ENCODE measurements around the gene TEX54.
"Not testable (repeated sequence)": the region's sequence is repeated elsewhere in the genome, so short reads cannot be mapped to it uniquely, and the experiment has no call there.

Gene TEX54

DNA sequence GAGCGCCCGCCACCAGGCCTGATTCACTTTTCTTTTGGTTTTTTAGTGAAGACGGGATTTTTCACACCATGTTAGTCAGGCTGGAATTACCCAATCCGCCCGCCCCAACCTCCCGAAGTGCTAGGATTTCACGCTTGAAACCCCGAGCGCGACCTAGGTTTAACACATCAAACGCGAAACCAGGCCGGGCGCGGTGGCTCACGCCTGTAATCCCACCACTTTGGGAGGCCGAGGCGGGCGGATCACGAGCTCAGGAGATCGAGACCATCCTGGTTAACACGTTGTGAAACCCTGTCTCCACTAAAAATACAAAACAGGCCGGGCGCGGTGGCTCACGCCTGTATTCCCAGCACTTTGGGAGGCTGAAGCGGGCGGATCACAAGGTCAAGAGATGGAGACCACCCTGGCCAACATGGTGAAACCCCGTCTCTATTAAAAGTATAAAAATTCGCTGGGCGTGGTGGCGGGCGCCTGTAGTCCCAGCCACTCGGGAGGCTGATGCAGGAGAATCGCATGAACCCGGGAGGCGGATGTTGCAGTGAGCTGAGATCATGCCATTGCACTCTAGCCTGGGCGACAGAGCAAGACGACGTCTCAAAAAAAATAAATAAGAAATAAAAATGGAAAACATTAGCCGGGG, 8.2 kb upstream of the TEX54 start:
- H3K36me3 ChIP-seq (ENCODE audit: control insufficient read depth, insufficient read depth, low read length); H3K27me3 ChIP-seq (ENCODE audit: control insufficient read depth, insufficient read depth, low read length); H3K9me3 ChIP-seq (ENCODE audit: control insufficient read depth, low read length): not testable (repeated sequence)
- peaks cover 15% of the 10 kb centered on the region for H3K4me1 ChIP-seq (ENCODE audit: control insufficient read depth, insufficient read depth, low read length)
- H3K9ac ChIP-seq (ENCODE audit: low read length): peak overlapping the region; percentile 94
- H3K4me3 ChIP-seq (ENCODE audit: low read length): peak overlapping the region; percentile 53

DNA sequence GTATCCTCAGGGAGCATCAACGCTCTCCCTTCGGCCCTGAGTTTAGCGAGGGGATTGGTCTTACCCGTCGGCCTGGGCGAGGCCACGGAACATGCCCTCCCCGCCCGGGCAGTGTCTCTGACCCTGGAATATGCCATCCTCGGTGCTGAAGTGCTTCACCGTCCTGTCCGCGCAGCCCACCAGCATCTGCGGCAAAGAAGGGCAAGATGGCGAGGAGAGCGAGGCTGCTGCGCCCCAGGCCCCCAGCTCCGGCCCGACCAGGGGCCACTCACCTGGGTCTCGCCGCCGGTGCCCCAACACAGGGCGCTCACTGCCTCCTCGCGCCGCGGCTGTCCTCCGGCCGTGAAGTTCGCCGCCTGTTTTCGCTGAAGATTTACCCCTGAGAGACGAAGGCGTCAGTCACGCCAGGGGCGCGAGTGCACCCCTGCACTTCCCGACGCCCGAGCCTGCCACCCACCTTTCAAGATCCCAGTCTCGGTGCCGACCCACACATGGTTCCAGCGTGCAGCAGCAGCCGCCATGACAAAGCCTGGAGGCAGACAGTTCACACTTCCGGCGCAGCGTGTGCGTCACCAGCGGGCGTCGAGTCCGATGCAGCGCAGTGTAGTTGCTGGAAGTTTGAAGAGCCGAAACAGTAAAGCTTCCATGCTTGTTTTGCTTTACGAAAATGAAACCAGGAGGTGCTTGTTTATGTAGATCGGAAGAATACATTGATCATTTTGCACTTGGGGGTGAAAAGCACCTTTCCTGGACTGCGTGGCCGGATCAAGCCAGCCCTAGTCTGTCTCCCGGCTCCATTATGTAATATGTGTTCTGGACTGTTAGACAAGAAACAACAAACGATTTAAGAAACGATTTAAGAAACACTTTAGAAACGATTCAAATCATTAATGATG, 6.7 kb upstream of the TEX54 start, which contains the start of gene WDR74:
WDR74 (minus strand) TSS at position 541 of the 896 bp plus-strand sequence; CDS start at position 521, 20 bp downstream.
- Histone ChIP-seq H3K27me3 (ENCODE audit: control insufficient read depth, insufficient read depth, low read length) (no peaks in the 10 kb centered on the region), H3K36me3 (ENCODE audit: control insufficient read depth, insufficient read depth, low read length) (no peaks in the 10 kb centered on the region), H3K4me3 (ENCODE audit: low read length) (peak within 1 kb of the TSS; percentile 53), H3K9ac (ENCODE audit: low read length) (peak within 1 kb of the TSS; percentile 94), H3K4me1 (ENCODE audit: control insufficient read depth, insufficient read depth, low read length) (peaks cover 15% of the 10 kb centered on the region), H3K9me3 (ENCODE audit: control insufficient read depth, low read length) (no peaks in the 10 kb centered on the region)

DNA sequence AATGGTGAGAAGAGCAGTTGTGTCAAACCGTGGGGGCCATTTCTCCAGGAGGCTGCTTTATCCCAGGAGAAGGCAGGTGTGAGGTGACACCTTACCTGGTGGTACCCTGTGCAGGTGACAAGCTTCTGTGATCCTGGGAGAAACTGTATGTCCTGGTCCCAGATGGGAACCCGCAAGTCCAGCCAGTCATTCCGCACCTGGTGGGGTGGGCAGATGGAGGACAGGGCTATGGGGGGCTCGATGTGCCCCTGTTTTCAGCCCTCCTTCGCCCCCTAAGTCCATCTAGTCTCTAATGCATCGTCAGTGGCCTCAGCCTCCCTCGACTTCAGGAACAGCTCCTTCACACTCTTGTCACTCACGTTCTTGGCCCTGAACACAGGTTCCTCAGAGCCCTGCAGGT, 2.7 kb upstream of the TEX54 start:
- Histone ChIP-seq H3K27me3 (ENCODE audit: control insufficient read depth, insufficient read depth, low read length) (no peaks in the 10 kb centered on the region), H3K36me3 (ENCODE audit: control insufficient read depth, insufficient read depth, low read length) (no peaks in the 10 kb centered on the region), H3K9me3 (ENCODE audit: control insufficient read depth, low read length) (no peaks in the 10 kb centered on the region), H3K9ac (ENCODE audit: low read length) (no peak overlapping the region), H3K4me1 (ENCODE audit: control insufficient read depth, insufficient read depth, low read length) (peaks cover 14% of the 10 kb centered on the region), H3K4me3 (ENCODE audit: low read length) (no peak overlapping the region)

DNA sequence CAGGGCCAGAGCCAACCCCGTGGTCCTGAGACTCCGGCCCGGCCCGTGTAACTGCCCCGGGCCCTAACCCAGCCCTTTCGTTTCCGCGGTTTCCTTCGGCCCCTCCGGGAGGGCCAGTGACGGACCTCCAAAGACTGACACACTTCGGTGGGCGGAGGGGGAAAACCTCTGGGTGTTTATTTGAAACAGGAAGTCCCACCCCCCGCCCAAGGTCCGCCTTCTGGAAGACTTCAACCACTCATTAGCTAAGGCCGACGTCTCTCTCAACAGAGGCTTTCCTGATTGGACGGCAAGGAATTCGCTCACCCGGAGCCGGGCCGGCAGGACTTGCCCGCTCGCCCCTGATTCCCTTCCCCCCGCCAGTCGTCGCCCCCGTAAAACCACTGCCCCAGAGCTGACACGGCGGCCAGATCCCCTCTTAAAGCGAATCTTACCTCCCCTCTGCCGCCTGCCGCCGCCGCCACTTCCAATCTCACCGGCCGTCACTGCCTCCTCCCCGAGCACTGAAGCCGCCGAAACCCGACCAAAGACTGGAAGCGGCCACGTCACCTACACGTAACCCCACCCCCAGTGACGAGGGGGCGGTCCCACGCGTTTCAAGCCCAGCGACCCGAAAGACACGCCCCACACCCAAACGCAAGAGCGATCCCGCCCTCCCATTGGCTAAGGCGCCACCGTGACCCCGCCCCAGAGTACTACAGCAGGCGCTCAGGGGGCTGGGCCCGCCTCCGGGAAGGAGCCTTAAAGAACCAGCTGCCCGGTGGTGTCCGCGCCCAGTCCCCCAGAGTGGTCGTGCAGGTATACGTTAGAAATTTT, 913 bp downstream of the TEX54 start, which contains the start of gene STX5:
STX5 (minus strand) TSS at position 532 of the 816 bp plus-strand sequence. CDS start 808 bp downstream, outside the sequence.
- H3K4me3 ChIP-seq (ENCODE audit: low read length): peak within 1 kb of the TSS; percentile 92
- H3K27me3 ChIP-seq (ENCODE audit: control insufficient read depth, insufficient read depth, low read length): no peaks in the 10 kb centered on the region
- no peaks in the 10 kb centered on the region for H3K36me3 ChIP-seq (ENCODE audit: control insufficient read depth, insufficient read depth, low read length)
- H3K4me1 ChIP-seq (ENCODE audit: control insufficient read depth, insufficient read depth, low read length): peaks cover 10% of the 10 kb centered on the region
- H3K9me3 ChIP-seq (ENCODE audit: control insufficient read depth, low read length): no peaks in the 10 kb centered on the region
- H3K9ac ChIP-seq (ENCODE audit: low read length): peak within 1 kb of the TSS; percentile 94

DNA sequence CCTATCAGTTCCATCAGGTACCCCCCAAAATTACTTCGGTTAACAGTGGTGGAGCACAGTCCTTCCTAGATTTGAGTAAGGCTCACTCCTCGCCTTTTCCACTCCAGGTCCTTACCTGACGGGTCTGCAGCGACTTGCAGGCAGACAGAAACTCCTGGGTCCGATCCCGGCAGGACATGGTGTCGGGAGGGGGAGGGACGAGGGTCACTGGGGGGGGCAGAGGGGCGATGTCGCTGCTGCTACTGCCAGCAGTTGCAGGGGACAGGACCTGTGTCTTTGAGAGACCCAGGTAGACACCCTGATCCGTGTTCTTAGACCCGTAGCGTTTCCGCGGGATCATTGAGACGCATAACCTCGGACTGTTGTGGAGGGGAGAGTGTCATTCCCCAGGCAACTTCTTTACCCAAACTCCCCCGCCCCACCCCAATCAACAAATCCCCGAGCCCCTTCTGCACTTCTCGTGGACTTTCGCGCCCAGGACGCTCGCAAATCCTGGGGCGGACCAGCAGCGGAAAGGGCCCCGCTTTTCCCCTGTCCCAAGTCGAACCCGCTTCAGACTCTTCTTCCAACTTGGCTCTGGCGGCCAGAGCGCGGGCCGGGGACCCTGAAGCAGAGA, 1.6 kb downstream of the TEX54 start:
- peak overlapping the region; percentile 94 for H3K9ac ChIP-seq (ENCODE audit: low read length)
- H3K9me3 ChIP-seq (ENCODE audit: control insufficient read depth, low read length): no peaks in the 10 kb centered on the region
- peak overlapping the region; percentile 92 for H3K4me3 ChIP-seq (ENCODE audit: low read length)
- no peaks in the 10 kb centered on the region for H3K36me3 ChIP-seq (ENCODE audit: control insufficient read depth, insufficient read depth, low read length)
- peaks cover 10% of the 10 kb centered on the region for H3K4me1 ChIP-seq (ENCODE audit: control insufficient read depth, insufficient read depth, low read length)
- no peaks in the 10 kb centered on the region for H3K27me3 ChIP-seq (ENCODE audit: control insufficient read depth, insufficient read depth, low read length)

DNA sequence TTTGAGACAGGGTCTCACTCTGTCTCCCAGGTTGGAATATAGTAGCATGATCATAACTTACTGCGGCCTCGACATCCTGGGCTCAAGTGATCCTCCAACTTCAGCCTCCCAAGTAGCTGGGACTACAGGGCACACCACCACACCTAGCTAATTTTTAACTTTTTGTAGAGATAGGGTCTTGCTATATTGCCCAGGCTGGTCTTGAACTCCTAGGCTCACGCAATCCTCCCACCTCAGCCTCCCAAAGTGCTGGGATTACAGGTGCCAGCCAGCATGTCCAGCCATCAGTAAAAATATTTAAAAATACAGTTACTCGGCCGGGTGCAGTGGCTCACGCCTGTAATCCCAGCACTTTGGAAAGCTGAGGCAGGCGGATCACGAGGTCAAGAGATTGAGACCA, 4.5 kb downstream of the TEX54 start:
- H3K9ac ChIP-seq (ENCODE audit: low read length); H3K4me3 ChIP-seq (ENCODE audit: low read length); H3K4me1 ChIP-seq (ENCODE audit: control insufficient read depth, insufficient read depth, low read length); H3K9me3 ChIP-seq (ENCODE audit: control insufficient read depth, low read length); H3K27me3 ChIP-seq (ENCODE audit: control insufficient read depth, insufficient read depth, low read length): not testable (repeated sequence)
- H3K36me3 ChIP-seq (ENCODE audit: control insufficient read depth, insufficient read depth, low read length): peaks cover 21% of the 10 kb centered on the region

DNA sequence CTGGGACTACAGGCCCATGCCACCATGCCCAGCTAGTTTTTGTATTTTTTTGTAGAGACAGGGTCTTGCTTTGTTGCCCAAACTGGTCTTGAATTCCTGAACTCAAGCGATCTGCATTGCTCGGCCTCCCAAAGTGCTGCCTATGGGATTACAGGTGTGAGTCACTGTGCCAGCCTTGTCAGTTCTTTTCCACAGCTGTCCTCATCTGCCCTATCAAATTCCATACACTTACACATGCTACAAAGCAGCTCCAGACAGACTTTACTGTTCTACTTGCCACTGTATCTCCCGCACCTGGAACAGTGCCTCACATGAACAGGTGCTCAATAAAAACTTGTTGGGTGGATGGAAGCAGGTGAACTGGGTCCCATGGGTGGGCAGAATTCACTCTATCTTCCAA, 9.0 kb downstream of the TEX54 start:
- Histone ChIP-seq H3K4me1 (ENCODE audit: control insufficient read depth, insufficient read depth, low read length) (no peaks in the 10 kb centered on the region), H3K4me3 (ENCODE audit: low read length) (no peak overlapping the region), H3K9ac (ENCODE audit: low read length) (no peak overlapping the region), H3K27me3 (ENCODE audit: control insufficient read depth, insufficient read depth, low read length) (no peaks in the 10 kb centered on the region), H3K9me3 (ENCODE audit: control insufficient read depth, low read length) (no peaks in the 10 kb centered on the region), H3K36me3 (ENCODE audit: control insufficient read depth, insufficient read depth, low read length) (peaks cover 21% of the 10 kb centered on the region)

DNA sequence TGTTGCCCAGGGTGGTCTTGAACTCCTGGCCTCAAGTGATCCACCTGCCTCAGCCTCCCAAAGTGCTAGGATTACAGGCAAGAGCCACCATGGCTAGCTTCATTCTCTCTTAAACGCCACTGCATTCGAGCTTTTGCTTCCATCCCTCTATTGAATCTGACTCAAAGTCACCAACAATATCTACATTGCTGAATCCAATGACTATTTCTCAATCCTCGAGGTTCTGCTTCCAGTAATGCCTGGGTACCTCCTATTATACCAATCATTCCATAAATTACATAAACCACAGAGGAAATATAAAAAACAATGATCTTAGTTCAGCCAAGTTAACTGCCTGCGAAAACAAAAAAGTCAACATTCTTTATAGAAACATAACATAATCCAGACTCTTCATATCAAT, 15.5 kb downstream of the TEX54 start:
- Histone ChIP-seq H3K9me3 (ENCODE audit: control insufficient read depth, low read length) (no peaks in the 10 kb centered on the region), H3K4me3 (ENCODE audit: low read length) (no peak overlapping the region), H3K9ac (ENCODE audit: low read length) (no peak overlapping the region), H3K36me3 (ENCODE audit: control insufficient read depth, insufficient read depth, low read length) (no peaks in the 10 kb centered on the region), H3K27me3 (ENCODE audit: control insufficient read depth, insufficient read depth, low read length) (no peaks in the 10 kb centered on the region), H3K4me1 (ENCODE audit: control insufficient read depth, insufficient read depth, low read length) (no peaks in the 10 kb centered on the region)

DNA sequence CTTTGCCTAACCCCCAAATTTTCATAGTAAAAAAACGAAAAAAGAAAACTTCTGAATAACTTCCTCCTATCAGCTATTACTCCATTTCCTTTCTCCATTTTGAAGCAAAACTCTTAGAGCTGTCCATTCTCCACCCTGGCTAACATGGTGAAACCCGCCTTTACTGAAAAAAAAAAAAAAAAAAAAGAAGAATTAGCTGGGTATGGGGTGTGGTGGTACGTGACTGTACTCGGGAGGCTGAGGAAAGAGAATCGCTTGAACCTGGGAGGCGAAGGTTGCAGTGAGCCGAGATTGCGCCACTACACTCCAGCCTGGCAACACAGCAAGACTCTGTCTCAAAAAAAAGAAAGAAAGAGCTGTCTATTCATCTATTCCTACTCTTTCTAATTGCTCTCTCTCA, 16.1 kb downstream of the TEX54 start:
- Histone ChIP-seq H3K36me3 (ENCODE audit: control insufficient read depth, insufficient read depth, low read length) (no peaks in the 10 kb centered on the region), H3K4me3 (ENCODE audit: low read length) (no peak overlapping the region), H3K27me3 (ENCODE audit: control insufficient read depth, insufficient read depth, low read length) (no peaks in the 10 kb centered on the region), H3K4me1 (ENCODE audit: control insufficient read depth, insufficient read depth, low read length) (no peaks in the 10 kb centered on the region), H3K9ac (ENCODE audit: low read length) (no peak overlapping the region), H3K9me3 (ENCODE audit: control insufficient read depth, low read length) (no peaks in the 10 kb centered on the region)

DNA sequence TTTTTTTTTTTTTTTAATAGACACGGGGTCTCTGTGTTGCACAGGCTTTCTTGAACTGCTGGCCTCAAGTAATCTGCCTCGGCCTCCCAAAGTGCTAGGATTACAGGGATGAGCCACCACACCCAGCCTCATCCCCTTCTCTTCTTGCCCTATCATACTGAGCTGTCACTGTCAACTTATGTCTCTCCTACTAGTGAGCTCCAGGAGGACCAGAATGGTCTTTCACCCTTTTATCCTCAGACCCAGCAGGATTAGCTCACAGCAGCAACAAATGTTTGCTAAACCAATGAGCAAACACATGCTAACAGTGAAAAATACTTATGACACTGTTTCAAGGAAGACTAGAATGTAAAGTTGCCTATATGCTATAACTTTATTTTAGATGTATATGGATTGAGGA, 21.0 kb downstream of the TEX54 start:
- Histone ChIP-seq H3K27me3 (ENCODE audit: control insufficient read depth, insufficient read depth, low read length) (no peaks in the 10 kb centered on the region), H3K36me3 (ENCODE audit: control insufficient read depth, insufficient read depth, low read length) (no peaks in the 10 kb centered on the region), H3K9ac (ENCODE audit: low read length) (no peak overlapping the region), H3K9me3 (ENCODE audit: control insufficient read depth, low read length) (no peaks in the 10 kb centered on the region), H3K4me1 (ENCODE audit: control insufficient read depth, insufficient read depth, low read length) (no peaks in the 10 kb centered on the region), H3K4me3 (ENCODE audit: low read length) (no peak overlapping the region)

DNA sequence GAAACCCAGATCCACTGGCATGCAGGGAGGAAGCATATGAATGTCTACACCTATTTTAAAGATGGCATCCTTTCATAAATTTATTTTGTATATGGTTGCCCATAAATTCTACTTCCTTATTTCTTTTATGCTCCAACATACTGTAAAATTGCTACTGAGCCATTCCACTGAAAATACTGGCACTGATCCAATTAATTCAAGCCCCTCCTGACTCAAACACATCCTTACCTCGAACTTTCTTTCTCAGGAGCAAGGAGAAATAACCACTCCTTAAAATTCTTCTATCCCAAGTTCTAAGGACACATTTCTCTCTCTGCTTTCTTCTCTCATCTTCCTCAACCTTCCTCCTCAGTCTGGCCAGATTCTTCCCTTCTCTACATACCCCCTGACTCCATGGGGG, 21.9 kb downstream of the TEX54 start:
- Histone ChIP-seq H3K4me1 (ENCODE audit: control insufficient read depth, insufficient read depth, low read length) (no peaks in the 10 kb centered on the region), H3K36me3 (ENCODE audit: control insufficient read depth, insufficient read depth, low read length) (no peaks in the 10 kb centered on the region), H3K9ac (ENCODE audit: low read length) (no peak overlapping the region), H3K4me3 (ENCODE audit: low read length) (no peak overlapping the region), H3K27me3 (ENCODE audit: control insufficient read depth, insufficient read depth, low read length) (no peaks in the 10 kb centered on the region), H3K9me3 (ENCODE audit: control insufficient read depth, low read length) (no peaks in the 10 kb centered on the region)

Data from mucosa of stomach (tissue), 1 donor.